Measurements from ENCODE around the gene CXCL11.
"Not testable (repeated sequence)": the region's sequence is repeated elsewhere in the genome, so short reads cannot be mapped to it uniquely, and the experiment has no call there.

CXCL11 gene

GRCh38 chr4:76035799-76036380 lies at the start of gene CXCL11:
Gene CXCL11 (minus strand): TSS chr4:76036070. CDS start chr4:76035987, 83 bp downstream.
- DNase-seq, result no peak

GRCh38 chr4:76084542-76084941 lies 48.7 kb upstream of the CXCL11 start:
- DNase-seq, result no peak

GRCh38 chr4:76083386-76083988 lies 47.6 kb upstream of the CXCL11 start:
- DNase-seq, result no peak

- no peak for DNase-seq
These were observed 42.3 kb upstream of the CXCL11 start for GRCh38 chr4:76078033-76078613.

GRCh38 chr4:76074993-76075600 lies 39.2 kb upstream of the CXCL11 start:
- DNase-seq, result no peak

GRCh38 chr4:76074468-76074867 lies 38.6 kb upstream of the CXCL11 start, which contains the start of gene ART3:
Gene ART3 (plus strand): TSS chr4:76074709. CDS start chr4:76075890, 1,181 bp downstream.
- DNase-seq, result no peak

- DNase-seq, result no peak
These were observed 36.9 kb upstream of the CXCL11 start for GRCh38 chr4:76072760-76073159.

GRCh38 chr4:76067652-76068286 lies 31.9 kb upstream of the CXCL11 start:
- DNase-seq, result peak; percentile 78

GRCh38 chr4:76066546-76066945 lies 30.7 kb upstream of the CXCL11 start:
- DNase-seq, result no peak

GRCh38 chr4:76061982-76062381 lies 26.1 kb upstream of the CXCL11 start:
- no peak for DNase-seq

GRCh38 chr4:76061421-76061820 lies 25.6 kb upstream of the CXCL11 start:
- no peak for DNase-seq

- DNase-seq, result no peak
These were observed 24.6 kb upstream of the CXCL11 start for GRCh38 chr4:76060506-76060905.

GRCh38 chr4:76059750-76060149 lies 23.9 kb upstream of the CXCL11 start:
- no peak for DNase-seq

GRCh38 chr4:76058888-76059426 lies 23.1 kb upstream of the CXCL11 start:
- DNase-seq, result peak; percentile 47

GRCh38 chr4:76058302-76058701 lies 22.4 kb upstream of the CXCL11 start:
- no peak for DNase-seq

GRCh38 chr4:76055421-76055820 lies 19.6 kb upstream of the CXCL11 start:
- no peak for DNase-seq

- DNase-seq, result no peak
These were observed 19.1 kb upstream of the CXCL11 start for GRCh38 chr4:76055016-76055415.

- DNase-seq, result no peak
These were observed 17.9 kb upstream of the CXCL11 start for GRCh38 chr4:76053730-76054129.

GRCh38 chr4:76050560-76051050 lies 14.7 kb upstream of the CXCL11 start:
- DNase-seq, result not testable (repeated sequence)

GRCh38 chr4:76049860-76050416 lies 14.1 kb upstream of the CXCL11 start:
- not testable (repeated sequence) for DNase-seq

GRCh38 chr4:76044686-76045085 lies 8.8 kb upstream of the CXCL11 start:
- DNase-seq, result not testable (repeated sequence)

GRCh38 chr4:76043306-76043705 lies 7.4 kb upstream of the CXCL11 start:
- DNase-seq, result not testable (repeated sequence)

Measured in DMS53 (cell line).